ENCODE results near the gene WDR31.
"Not testable (repeated sequence)": the region's sequence is repeated elsewhere in the genome, so short reads cannot be mapped to it uniquely, and the experiment has no call there.

DNA sequence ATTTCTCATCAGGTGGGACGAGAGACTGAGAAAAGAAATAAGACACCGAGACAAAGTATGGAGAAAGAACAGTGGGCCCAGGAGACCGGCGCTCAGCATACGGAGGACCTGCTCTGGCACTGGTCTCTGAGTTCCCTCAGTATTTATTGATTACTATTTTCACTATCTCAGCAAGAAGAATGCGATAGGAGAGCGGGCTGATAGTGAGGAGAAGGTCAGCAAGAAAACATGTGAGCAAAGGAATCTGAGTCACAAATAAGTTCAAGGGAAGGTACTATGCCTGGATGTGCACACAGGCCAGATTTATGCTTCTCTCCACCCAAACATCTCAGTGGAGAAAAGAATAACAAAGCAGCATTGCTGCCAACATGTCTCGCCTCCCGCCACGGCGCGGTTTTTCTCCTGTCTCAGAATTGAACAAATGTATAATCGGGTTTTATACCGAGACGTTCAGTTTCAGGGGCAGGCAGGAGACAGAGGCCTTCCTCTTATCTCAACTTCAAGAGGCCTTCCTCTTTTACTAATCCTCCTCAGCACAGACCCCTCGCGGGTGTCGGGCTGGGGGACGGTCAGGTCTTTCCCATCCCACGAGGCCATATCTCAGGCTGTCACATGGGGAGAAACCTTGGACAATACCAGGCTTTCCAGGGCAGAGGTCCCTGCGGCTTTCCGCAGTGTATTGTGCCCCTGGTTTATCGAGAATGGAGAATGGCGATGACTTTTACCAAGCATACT, 39.2 kb upstream of the WDR31 start:
- not testable (repeated sequence) for TF ChIP-seq ZNF660 (tag by site-specific recombination; IDR thresholded peaks at IDR 0.05); ZSCAN16 (tag by site-specific recombination; IDR thresholded peaks at IDR 0.05); SP2 (tag by site-specific recombination; IDR thresholded peaks at IDR 0.05); TCF7L2 (IDR thresholded peaks at IDR 0.05; ENCODE audit: borderline replicate concordance, low read depth, low read length); ZNF121 (tag by site-specific recombination; IDR thresholded peaks at IDR 0.05)
- TF ChIP-seq, protein P1, sequence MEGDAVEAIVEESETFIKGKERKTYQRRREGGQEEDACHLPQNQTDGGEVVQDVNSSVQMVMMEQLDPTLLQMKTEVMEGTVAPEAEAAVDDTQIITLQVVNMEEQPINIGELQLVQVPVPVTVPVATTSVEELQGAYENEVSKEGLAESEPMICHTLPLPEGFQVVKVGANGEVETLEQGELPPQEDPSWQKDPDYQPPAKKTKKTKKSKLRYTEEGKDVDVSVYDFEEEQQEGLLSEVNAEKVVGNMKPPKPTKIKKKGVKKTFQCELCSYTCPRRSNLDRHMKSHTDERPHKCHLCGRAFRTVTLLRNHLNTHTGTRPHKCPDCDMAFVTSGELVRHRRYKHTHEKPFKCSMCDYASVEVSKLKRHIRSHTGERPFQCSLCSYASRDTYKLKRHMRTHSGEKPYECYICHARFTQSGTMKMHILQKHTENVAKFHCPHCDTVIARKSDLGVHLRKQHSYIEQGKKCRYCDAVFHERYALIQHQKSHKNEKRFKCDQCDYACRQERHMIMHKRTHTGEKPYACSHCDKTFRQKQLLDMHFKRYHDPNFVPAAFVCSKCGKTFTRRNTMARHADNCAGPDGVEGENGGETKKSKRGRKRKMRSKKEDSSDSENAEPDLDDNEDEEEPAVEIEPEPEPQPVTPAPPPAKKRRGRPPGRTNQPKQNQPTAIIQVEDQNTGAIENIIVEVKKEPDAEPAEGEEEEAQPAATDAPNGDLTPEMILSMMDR (tag by site-specific recombination; IDR thresholded peaks at IDR 0.05), result not testable (repeated sequence)

All from HEK293 (cell line).